ENCODE measurements around the gene POPDC2.

DNA sequence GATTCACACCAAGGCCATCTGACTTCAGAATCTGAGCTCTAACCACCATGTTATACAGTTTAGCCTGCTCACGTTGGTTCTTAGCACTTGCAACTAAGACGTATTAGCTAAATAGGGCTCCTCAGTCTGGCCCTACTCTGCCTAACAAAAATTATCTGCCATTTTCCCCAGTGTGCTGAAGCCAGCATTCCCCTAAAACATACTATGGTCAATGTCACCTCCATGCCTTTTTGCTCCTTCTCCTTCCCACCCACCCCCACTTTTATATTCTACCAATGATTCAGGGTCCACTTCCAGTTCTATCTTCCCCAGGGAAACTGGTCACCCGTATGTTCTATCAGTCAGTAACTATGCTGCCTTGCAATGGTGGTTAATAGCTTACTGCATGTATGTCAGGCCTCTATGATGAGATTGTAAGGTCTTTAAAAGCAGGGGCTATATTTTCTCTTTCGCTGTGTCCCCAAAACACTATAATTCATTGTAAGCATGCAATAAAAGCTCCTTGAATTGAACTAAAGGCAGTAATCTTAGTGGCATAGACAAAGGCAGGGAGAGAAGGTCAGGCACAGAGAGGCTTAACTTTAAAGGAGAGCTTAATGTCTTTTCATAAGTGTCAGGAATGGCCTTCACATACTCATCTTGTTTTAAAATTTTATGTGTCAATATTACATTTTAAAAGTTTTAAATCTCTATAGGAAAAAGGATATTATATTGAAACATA is 23.3 kb downstream of the POPDC2 start:
- no peak for TF ChIP-seq RAD21 (IDR thresholded peaks at IDR 0.05; ENCODE audit: low read length)
- TF ChIP-seq BHLHE40 (IDR thresholded peaks at IDR 0.05; ENCODE audit: low read depth, low read length), result no peak
- TF ChIP-seq, protein P1, sequence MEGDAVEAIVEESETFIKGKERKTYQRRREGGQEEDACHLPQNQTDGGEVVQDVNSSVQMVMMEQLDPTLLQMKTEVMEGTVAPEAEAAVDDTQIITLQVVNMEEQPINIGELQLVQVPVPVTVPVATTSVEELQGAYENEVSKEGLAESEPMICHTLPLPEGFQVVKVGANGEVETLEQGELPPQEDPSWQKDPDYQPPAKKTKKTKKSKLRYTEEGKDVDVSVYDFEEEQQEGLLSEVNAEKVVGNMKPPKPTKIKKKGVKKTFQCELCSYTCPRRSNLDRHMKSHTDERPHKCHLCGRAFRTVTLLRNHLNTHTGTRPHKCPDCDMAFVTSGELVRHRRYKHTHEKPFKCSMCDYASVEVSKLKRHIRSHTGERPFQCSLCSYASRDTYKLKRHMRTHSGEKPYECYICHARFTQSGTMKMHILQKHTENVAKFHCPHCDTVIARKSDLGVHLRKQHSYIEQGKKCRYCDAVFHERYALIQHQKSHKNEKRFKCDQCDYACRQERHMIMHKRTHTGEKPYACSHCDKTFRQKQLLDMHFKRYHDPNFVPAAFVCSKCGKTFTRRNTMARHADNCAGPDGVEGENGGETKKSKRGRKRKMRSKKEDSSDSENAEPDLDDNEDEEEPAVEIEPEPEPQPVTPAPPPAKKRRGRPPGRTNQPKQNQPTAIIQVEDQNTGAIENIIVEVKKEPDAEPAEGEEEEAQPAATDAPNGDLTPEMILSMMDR (conservative IDR thresholded peaks at IDR 0.05; ENCODE audit: low read depth, low read length), result no peak
- TF ChIP-seq, protein P2, sequence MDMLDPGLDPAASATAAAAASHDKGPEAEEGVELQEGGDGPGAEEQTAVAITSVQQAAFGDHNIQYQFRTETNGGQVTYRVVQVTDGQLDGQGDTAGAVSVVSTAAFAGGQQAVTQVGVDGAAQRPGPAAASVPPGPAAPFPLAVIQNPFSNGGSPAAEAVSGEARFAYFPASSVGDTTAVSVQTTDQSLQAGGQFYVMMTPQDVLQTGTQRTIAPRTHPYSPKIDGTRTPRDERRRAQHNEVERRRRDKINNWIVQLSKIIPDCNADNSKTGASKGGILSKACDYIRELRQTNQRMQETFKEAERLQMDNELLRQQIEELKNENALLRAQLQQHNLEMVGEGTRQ (IDR thresholded peaks at IDR 0.05; ENCODE audit: low read depth, low read length), result no peak
- TF ChIP-seq MAFK (IDR thresholded peaks at IDR 0.05; ENCODE audit: low read depth, low read length), result no peak
- TF ChIP-seq POLR2A (IDR thresholded peaks at IDR 0.05; ENCODE audit: low read depth, low read length), result no peak
- TF ChIP-seq RFX5 (IDR thresholded peaks at IDR 0.05; ENCODE audit: low read depth, low read length), result no peak
- TF ChIP-seq, protein P3, sequence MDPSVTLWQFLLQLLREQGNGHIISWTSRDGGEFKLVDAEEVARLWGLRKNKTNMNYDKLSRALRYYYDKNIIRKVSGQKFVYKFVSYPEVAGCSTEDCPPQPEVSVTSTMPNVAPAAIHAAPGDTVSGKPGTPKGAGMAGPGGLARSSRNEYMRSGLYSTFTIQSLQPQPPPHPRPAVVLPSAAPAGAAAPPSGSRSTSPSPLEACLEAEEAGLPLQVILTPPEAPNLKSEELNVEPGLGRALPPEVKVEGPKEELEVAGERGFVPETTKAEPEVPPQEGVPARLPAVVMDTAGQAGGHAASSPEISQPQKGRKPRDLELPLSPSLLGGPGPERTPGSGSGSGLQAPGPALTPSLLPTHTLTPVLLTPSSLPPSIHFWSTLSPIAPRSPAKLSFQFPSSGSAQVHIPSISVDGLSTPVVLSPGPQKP (IDR thresholded peaks at IDR 0.05; ENCODE audit: borderline replicate concordance, low read depth, low read length), result no peak
- TF ChIP-seq CHD1 (IDR thresholded peaks at IDR 0.05; ENCODE audit: low read depth, low read length), result no peak
